HG02610 (cell line): Measurements from ENCODE around the gene BRD1.
"Not testable (repeated sequence)": the region's sequence is repeated elsewhere in the genome, so short reads cannot be mapped to it uniquely, and the experiment has no call there.

Experiments used
- ATAC-seq: cut with Tn5 transposase; IDR thresholded peaks from one replicate; pipeline ENCODE4 v1.9.1; 2021; ENCODE audit warnings: mild to moderate bottlenecking, moderate library complexity; ENCODE audit not compliant: unreplicated experiment

The BRD1 gene

GRCh38 chr22:49827271-49827852 is 311 bp downstream of the BRD1 start:
- ATAC-seq, result peak; percentile 26

- peak; percentile 19 for ATAC-seq
These were observed 936 bp downstream of the BRD1 start for GRCh38 chr22:49826603-49827270.

DNA sequence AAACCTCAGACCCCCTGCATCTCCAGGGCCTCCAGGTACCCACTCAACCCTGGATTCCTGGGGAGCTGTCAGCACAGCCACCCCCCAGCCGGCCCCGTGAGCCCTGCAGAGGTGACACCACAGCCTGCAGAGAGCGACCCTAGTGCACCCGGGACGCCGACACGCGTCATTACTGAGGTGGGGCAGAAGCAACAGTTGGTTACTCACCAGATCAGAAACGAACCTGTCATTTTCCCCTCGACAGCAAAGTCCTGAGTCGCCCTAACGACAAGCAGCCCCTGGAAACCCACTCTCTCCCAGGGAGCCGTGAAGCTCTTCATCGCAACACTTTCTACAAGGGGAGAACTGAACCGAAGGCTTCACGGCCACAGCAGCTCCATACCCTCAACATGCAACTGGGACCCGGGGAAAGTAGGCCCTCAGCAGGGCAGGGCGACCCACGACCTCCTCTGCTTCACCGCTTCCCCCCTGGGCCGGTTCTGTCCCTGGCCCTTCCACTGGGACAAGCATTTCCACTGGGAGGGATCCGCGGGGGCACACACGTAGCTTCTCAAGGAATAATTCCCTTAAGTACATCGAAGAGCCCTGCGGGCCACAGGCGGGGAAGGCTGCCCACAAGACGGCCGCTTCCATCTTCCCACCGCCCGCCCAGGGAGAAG is 1.6 kb downstream of the BRD1 start:
- ATAC-seq, result no peak

DNA sequence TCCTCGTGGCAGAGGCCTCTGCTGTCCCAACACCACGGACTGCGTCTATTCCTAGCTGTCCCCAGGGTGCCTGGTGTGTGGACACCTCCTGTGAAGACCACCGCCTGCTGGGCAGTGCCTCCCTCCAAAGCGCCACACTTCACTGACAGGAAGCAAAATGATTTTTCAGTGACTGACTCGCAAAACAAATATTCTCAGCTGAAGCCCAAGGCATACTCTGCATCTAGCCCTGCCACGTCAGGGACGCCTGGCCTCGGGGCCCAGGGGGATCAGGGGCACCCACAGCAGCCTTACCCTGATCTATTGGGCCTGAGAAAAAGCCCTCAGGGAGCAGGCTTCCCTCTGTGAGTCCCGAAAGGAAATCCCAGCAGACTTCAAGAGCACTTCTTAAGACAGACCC is 2.2 kb downstream of the BRD1 start:
- ATAC-seq, result no peak

GRCh38 chr22:49824936-49825335 is 2.7 kb downstream of the BRD1 start:
- ATAC-seq, result no peak

DNA sequence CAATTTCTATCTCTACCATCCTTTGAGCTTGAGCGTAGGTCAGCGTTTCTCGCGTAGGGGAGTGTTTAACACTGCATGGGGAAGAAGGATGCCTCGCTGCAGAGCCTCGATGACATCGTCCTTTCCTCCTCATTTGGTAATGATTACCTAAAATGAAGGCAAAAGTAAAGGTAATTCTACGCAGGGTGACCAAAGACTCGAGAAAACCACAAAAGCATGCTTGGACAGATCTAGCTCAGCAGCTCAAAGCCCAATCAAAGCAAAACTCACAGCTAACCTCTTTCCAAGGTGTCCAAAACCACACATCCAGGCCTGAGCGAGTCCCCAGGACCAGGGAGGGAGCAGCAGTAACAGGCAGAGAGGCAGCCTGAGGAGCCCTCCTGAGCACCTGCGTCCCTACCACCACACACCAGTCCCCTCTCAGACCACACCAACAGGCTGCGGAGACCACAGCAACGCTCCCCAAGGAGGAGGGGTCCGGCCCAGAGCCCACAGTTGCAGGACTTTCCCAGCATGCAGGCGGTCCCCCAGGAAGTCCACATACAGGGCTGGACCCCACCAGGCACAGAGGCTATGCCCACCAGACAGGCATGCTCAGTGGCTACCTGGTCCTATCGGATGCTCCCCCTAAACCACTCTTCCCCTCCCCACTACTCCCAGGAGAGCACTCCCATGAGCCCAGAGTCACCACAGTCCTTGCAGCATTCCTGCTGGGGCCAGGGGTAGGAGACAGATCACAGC is 3.3 kb downstream of the BRD1 start:
- ATAC-seq, result no peak

DNA sequence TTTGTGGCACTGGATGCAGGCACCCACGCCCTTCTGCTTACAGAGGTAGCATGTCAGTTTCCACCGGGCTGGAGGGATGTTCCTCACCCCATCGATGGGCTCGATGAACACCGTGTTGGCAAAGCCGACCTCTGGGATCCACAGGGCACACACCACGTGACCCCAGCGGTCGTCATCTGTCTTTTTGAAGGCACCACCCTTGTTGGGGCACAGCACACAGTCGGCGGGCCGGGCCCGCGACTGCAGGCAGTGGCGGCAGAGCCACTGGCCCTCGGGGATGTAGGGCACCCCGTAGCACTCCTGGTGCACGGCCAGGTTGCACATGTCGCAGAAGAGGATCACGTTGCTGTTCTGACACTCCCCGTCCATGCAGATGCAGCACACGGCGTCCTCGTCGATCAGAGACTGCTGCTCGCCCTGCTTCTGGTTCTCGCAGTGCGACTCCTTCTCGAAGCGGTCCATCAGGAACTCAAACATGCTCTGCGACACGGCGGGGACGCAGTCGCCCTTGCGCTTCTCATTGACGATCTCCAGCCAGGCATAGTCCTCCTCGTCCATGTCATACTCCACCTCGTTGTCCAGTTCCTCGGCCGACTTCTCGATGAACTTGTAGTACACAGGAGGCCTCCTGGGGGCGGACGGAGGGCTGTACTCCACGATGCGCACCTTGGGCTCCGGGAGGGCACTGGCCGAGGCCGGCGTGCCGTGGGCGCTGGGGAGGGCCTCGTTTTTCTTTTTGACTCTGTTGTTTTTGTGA is 4.2 kb downstream of the BRD1 start:
- no peak for ATAC-seq

DNA sequence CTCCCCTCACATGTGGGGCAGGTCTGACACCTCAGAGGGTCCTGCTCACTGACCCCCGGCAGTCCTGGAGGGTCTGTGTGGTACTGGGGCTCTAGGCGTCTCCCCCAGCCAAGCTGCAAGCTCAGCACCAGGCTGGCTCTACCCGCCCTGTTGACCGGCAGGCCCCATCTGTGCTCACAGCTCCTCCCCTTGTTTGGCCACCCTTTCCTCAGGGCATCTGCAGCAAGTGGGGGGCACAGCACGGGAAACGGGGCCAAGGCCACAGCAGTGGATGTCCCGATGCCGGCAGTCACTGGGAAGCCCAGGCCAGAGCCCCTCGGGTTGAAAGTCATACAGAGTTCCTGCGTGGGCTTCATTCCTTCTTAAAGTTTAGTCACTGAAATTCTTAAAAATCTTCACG is 5.9 kb downstream of the BRD1 start:
- not testable (repeated sequence) for ATAC-seq

DNA sequence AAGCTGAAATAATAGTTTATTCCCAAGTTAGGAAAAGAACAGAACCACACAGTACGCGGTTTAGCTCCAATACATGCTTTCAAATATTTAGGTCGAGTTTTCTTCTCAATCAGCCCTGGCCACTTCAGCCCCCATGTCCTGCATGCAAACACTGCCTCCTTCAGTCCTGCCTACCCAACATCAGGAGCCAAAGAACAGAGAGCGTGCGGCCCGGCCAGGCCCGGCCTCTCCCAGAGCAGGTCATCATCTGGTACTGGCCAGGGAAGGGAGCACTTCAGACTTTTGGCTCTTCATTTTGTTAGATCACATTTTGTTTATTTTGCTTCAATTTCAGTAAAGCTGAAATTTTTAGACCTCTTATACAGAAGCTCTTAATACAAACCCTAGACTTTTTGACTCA is 6.7 kb downstream of the BRD1 start:
- no peak for ATAC-seq

DNA sequence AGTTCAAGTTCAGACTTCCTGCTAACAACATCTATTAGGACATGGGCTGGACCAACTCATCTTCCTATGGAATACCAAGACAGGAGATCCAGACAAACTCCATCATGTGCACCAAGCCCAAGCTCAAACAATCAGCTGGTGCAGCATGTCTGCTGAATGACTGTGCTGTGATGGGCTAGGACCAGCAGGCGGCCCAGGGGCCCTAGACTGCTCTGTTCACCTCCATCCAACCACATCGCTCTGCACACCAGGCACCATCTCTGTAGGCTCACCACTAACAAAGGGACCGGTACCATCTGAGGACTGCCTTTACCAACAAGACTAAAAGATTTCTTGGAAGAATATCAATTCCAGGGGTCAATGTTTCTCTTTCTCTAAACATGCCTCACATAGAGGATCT is 10.3 kb downstream of the BRD1 start:
- no peak for ATAC-seq

DNA sequence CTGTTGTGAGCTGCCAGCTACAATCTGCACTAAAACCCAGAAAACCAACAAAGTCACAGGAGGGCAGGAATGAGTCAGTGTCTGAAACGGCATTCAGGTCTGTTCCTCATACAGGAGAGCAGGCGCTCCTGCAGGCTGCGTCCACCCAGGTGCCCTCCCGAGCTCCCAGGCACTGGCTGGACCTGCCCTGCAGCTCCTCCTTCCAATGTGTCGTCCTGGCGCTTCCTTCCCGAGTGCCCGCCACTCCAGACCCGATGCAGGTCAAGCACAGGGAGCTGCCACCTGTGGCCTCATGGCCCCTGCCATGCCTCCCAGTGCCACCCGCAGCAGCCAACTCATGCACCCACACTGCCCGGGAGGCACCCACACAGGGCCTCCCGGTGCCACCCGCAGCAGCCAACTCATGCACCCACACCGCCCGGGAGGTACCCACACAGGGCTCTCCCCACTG is 12.0 kb downstream of the BRD1 start:
- ATAC-seq, result no peak

GRCh38 chr22:49814856-49815255 is 12.8 kb downstream of the BRD1 start:
- no peak for ATAC-seq

GRCh38 chr22:49814164-49814686 is 13.4 kb downstream of the BRD1 start:
- ATAC-seq, result no peak

GRCh38 chr22:49812838-49813237 is 14.8 kb downstream of the BRD1 start:
- ATAC-seq, result no peak

DNA sequence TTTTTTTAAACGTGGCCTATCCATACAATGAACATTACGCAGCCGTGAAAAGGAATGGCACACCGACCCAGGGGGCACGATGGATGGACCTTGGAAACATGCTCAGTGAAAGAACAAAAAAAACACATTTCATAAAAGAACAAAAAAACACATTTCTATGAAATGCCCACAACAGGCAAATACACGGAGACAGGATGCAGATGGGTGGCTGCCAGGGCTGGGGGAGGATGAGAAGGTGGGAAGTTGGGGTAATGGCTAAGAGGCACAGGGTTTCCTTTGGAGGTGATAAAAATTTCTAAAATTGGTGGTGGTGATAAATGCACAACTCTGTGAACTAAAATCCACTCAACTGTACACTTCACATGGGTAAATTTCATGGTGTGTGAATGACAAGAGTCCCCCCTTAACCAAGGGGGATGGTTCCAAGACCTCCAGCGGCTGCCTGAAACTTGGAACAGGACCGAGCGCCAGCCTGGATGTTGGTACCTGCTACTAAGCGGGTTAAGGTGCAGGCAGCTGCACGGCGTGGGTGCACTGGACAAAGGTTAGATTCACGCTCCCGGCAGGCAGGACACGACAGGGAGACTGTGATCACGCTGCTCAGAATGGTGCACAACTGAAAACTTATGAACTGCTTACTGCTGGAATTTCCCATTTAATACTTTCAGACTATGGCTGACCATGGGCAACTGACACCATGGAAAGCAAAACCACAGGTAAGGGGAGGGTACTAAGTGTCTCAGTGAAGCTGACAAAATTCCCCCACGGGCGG is 16.5 kb downstream of the BRD1 start:
- ATAC-seq, result no peak

DNA sequence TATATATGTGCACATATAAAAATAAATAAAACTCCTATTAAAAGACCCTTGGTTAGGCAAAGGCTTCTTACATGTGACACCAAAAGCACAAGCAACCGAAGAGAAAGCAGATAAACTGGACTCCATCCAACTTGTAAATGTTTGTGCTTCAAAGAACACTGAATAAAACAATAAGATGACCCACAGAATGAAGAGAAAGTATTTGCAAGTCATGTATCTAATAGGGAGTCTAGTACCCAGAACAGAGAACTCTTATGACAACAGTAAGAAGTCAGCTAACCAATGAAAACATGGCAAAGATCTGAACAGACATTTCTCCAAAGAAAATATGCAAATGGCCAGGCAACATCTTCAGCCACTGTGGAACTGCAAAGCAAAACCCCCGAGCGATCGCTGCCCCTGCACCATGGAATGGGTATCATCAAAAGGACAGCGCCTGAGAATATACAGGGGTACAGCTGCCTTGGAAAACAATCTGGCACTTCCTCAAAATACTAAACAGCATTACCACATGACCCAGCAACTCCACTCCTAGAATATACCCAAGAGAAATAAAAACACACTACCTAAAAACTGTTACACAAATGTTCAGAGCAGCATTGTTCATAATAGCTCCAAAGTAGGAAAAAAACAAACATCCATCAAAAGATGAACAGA is 17.2 kb downstream of the BRD1 start:
- no peak for ATAC-seq

DNA sequence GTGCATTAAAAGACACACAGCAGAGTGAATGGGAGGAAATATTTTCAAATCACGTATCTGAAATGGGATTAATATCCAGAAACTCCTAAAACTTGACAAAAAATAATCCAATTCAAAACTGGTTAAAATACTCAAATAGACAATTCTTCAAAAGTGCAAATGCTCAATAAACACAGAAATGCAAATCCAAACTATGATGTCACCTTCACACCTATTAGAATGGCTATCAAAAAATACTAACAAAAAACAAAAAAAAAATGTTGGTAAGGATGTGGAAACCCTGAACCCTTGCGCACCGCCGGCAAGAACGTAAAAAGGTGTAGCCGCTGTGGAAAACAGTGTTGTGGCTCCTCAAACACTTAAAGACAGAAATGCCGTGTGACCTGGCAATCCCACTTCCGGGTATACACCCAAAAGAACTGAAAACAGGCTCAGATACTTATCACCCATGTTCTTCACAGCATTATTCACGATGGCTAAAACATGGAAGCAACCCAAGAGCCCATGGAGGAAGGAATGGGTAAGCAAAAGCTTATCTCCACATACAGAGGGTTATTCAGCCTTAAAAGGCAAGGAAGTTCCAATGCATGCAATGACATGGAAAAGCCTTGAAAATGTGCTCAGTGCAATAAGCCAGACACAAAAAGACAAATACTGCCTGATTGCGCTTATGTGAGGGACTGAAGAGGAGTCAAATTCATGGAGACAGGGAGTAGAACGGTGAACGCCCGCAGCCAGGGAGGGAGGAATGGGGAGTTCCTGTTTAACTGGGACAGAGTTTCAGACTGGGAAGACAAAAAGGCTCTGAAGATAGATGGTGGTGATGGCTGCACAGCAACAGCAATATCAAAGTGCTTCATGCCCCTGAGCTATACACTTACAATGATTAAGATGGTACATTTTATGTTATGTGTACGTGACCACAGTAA is 19.6 kb downstream of the BRD1 start:
- no peak for ATAC-seq

- no peak for ATAC-seq
These were observed 20.5 kb downstream of the BRD1 start for GRCh38 chr22:49807129-49807528.
